Right lobe of liver (tissue), 6 donors: ENCODE results near the gene ZIC4. TPM values are rescaled to one million over a fixed set of nuclear protein-coding genes. Genes with fewer than 3 reads are reported as not detected.

Experiments used
- ATAC-seq, 4 donors: fragments of 200-7000 bp; cut with Tn5 transposase; one replicate each; pipeline ENCODE4 v1.9.1; 2020; ENCODE audit warnings: mild to moderate bottlenecking in 4 of 4, moderate library complexity in 4 of 4
- DNase-seq, 3 donors: peaks; one replicate each; pipeline ENCODE4 v3.0.0-alpha.2; 2020
- H3K27ac ChIP-seq, 3 donors: fragments of 200-600 bp; one replicate each; pipeline ENCODE4 v1.8.0; 2022
- H3K27me3 ChIP-seq, 2 donors: fragments of 200-600 bp; one replicate each; pipeline ENCODE4 v1.8.0; 2022
- H3K36me3 ChIP-seq, 4 donors: fragments of 200-600 bp; sonication (generic) in 1 of 4; one replicate each; pipeline versions ENCODE4 v1.5.1 to v1.8.0; 2017 to 2022; ENCODE audit warnings: control low read depth in 1 of 4
- H3K4me1 ChIP-seq, 4 donors: fragments of 200-600 bp; sonication (generic) in 1 of 4; one replicate each; pipeline versions ENCODE4 v1.5.1 to v1.8.0; 2017 to 2022; ENCODE audit warnings: control low read depth in 1 of 4
- H3K4me3 ChIP-seq, 3 donors: fragments of 200-600 bp; one replicate each; pipeline ENCODE4 v1.8.0; 2022
- H3K9me3 ChIP-seq, 4 donors: fragments of 200-600 bp; sonication (generic) in 1 of 4; one replicate each; pipeline versions ENCODE4 v1.5.1 to v1.8.0; 2017 to 2022; ENCODE audit warnings: control low read depth in 1 of 4
- CTCF ChIP-seq, 4 donors: fragments of 200-600 bp in 3 of 4; fragments of 450-650 bp in 1 of 4; IDR thresholded peaks; one replicate each; pipeline versions ENCODE4 v1.5.1 to v1.8.0; 2016 to 2022; ENCODE audit warnings: antibody characterized with exemption in 4 of 4, mild to moderate bottlenecking in 2 of 4
- POLR2A ChIP-seq: fragments of 450-650 bp; IDR thresholded peaks from one replicate; pipeline ENCODE4 v1.6.1; 2017; ENCODE audit warnings: antibody characterized with exemption, mild to moderate bottlenecking
- WGBS: methylation state at CpG from one replicate; pipeline ENCODE4 v1.1.6; 2018; ENCODE audit warnings: low coverage, low lambda C conversion rate; ENCODE audit not compliant: insufficient coverage; ENCODE audit errors: missing lambda C conversion rate; 5-methylcytosine and 5-hydroxymethylcytosine counted together
- intact Hi-C, 2 donors: fragments of 100-400 bp; cut with DNase I; formaldehyde crosslinking; loops; one replicate each; pipeline versions ENCODE4 v1.11.2 to v1.14.1; 2022
- total RNA-seq, 6 experiments: library from RNA; depleted of rRNA in 2 of 6; stranded (reverse); fragments of >200 nt in 2 of 6; fragmentation: NEBNext Ultra II Directional in 3 of 6; extraction: Animal tissue kit (Norgen Biotek cat#: 25700) in 3 of 6; gene quantifications; one replicate each; pipeline versions ENCODE4 v1.1.0 to v1.2.4, GENCODE V29; 2016 to 2023
- donor health status: DM: no; HTN: yes; CAD: no.
- donor health status: DM: no; HTN: no; CAD: no.
- donor health status: DM: no; HTN: no; CAD: no.
- donor health status: DM: no; HTN: yes; CAD: no.
- donor health status: DM: no; HTN: yes; CAD: no.

The ZIC4 gene
- total RNA-seq, 6 experiments from 2014 or later = 0.04 to 0.28 (median 0.12) TPM; not detected in 3

DNA sequence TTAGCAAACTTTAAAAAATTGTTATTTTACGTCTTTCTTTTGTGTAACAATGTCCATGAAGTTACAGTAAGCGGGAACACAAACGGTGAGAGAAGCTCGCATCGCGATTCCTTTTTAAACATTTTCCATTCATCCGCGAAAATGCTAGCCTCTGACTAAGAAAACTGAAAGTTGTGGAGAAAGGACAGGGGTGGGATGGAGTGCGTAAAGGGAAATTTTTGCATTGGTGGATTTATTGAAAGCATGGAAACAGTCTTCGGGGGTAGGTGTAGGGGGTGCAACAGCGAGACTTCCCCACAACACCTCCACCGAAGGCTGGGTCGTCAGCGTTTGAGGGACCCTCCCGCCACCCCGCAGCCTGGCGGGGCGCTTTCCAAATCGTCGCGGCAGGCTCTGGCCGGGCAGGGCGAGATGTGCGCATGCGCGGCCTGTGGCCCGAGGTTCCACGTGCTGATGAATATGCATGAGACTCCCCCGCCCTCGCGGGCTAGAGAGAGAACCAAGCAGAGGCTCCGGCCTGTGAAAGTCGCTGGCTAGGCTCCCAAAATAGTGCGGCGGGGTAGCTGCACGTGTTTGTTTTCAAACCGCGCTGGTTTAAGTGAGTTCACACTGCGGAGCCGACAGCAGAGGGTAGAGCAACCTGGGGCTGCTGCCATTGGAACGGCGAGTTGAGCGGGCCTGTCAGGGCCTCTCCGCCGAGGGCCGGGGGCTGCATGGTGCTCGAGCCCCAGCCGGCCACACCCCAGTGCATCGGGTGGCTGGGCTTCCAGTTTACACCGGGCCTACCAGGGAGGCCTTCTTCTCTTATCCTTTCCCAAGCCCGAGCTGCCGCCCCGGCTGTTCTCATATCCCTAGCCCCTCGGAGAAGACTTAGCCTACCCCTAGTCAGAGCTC lies 12.7 kb upstream of the ZIC4 start:
- WGBS = 21% methylated on average over 10 of the region's 54 CpGs
- Histone ChIP-seq H3K9me3 (no peaks in the 10 kb centered on the region), H3K36me3 (no peaks in the 10 kb centered on the region), H3K4me3 (no peak overlapping the region), H3K27ac (no peak overlapping the region), H3K27me3 (peaks cover 16 to 54% of the 10 kb centered on the region in 2 donors), H3K4me1 (peaks cover 0 to 9% (median 3%) of the 10 kb centered on the region in 4 donors)
- ATAC-seq (peak; percentile 16 to 59 (median 48)), DNase-seq (no peak)
- TF ChIP-seq CTCF (IDR thresholded peaks at IDR 0.05) (no peak), POLR2A (no peak)
- intact Hi-C loops = no loop called here

GRCh38 chr3:147418371-147418781 lies 12.0 kb upstream of the ZIC4 start:
- WGBS = 40% methylated on average over 2 of the region's 4 CpGs
- intact Hi-C loops = no loop called here
- TF ChIP-seq CTCF (IDR thresholded peaks at IDR 0.05) (no peak), POLR2A (no peak)

GRCh38 chr3:147417551-147418295 lies 11.4 kb upstream of the ZIC4 start:
- Histone ChIP-seq H3K36me3 (no peaks in the 10 kb centered on the region), H3K27me3 (peaks cover 16 to 45% of the 10 kb centered on the region in 2 donors), H3K9me3 (no peaks in the 10 kb centered on the region), H3K4me3 (no peak overlapping the region), H3K4me1 (peaks cover 0 to 9% (median 3%) of the 10 kb centered on the region in 4 donors), H3K27ac (no peak overlapping the region)
- no peak for DNase-seq
- no peak for ATAC-seq
- no peak for TF ChIP-seq POLR2A
- TF ChIP-seq CTCF (IDR thresholded peaks at IDR 0.05) = no peak
- intact Hi-C loops = no loop called here
- 38% methylated on average over 7 of the region's 7 CpGs for WGBS

More at GRCh38 chr3:147418371-147418781, 12.0 kb upstream of the ZIC4 start:
- H3K4me1 ChIP-seq = peaks cover 0 to 9% (median 3%) of the 10 kb centered on the region in 4 donors
- H3K9me3 ChIP-seq = no peaks in the 10 kb centered on the region
- no peak overlapping the region for H3K4me3 ChIP-seq
- ATAC-seq (no peak), DNase-seq (no peak)
- H3K27ac ChIP-seq = no peak overlapping the region
- peaks cover 16 to 51% of the 10 kb centered on the region in 2 donors for H3K27me3 ChIP-seq
- no peaks in the 10 kb centered on the region for H3K36me3 ChIP-seq

DNA sequence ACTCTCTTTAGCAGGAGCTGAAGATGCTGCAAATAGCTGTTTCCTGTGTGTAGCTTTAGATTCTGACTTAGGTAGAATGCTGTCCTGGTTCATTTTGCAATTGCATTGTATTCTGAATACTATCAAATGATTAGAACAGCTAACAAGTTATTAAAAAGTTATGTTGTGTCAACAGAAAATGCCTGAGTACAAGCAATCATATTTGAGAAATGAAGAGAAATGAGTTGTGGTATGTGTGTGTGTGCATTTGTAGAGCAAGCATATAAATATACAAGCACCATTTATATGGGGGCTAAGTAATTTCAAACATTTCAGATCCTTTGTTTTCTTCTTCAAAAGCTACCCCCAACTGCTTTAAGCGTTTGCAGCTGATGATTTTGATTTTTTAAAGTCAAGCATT lies 10.6 kb upstream of the ZIC4 start:
- TF ChIP-seq CTCF (IDR thresholded peaks at IDR 0.05) (no peak), POLR2A (no peak)
- no peak for ATAC-seq
- Histone ChIP-seq H3K36me3 (no peaks in the 10 kb centered on the region), H3K27ac (no peak overlapping the region), H3K4me3 (no peak overlapping the region), H3K9me3 (no peaks in the 10 kb centered on the region), H3K4me1 (peaks cover 0 to 9% (median 3%) of the 10 kb centered on the region in 4 donors), H3K27me3 (peaks cover 14 to 39% of the 10 kb centered on the region in 2 donors)
- intact Hi-C loops = no loop called here
- 25% methylated on average over 1 of the region's 1 CpG for WGBS
- no peak for DNase-seq
